Endothelial cell (in vitro differentiated cells): Measurements from ENCODE around the gene ZNF326. TPM values are rescaled to one million over a fixed set of nuclear protein-coding genes. Genes with fewer than 3 reads are reported as not detected.

ENCODE experiments used
- DNase-seq: peaks from one replicate; pipeline ENCODE4 v3.0.0; 2021; ENCODE audit warnings: low spot score
- H3K27ac Mint-ChIP-seq: one replicate; pipeline ENCODE4 v1.8.0; 2021; ENCODE audit warnings: mixed read lengths, inconsistent platforms; ENCODE audit not compliant: unreplicated experiment
- H3K27me3 Mint-ChIP-seq: one replicate; pipeline ENCODE4 v1.8.0; 2021; ENCODE audit warnings: mild to moderate bottlenecking, moderate library complexity, mixed read lengths, inconsistent platforms; ENCODE audit not compliant: unreplicated experiment
- H3K36me3 Mint-ChIP-seq: one replicate; pipeline ENCODE4 v1.8.0; 2021; ENCODE audit warnings: mild to moderate bottlenecking, low read depth, mixed read lengths, inconsistent platforms; ENCODE audit not compliant: unreplicated experiment
- H3K4me1 Mint-ChIP-seq: one replicate; pipeline ENCODE4 v1.8.0; 2021; ENCODE audit warnings: mild to moderate bottlenecking, mixed read lengths, inconsistent platforms; ENCODE audit not compliant: unreplicated experiment
- H3K4me3 Mint-ChIP-seq: one replicate; pipeline ENCODE4 v1.8.0; 2021; ENCODE audit warnings: mild to moderate bottlenecking, mixed read lengths, inconsistent platforms; ENCODE audit not compliant: unreplicated experiment
- H3K9me3 Mint-ChIP-seq: one replicate; pipeline ENCODE4 v1.8.0; 2021; ENCODE audit warnings: mixed read lengths, inconsistent platforms; ENCODE audit not compliant: unreplicated experiment
- CTCF ChIP-seq: fragments of 200-600 bp; sonication (generic); IDR thresholded peaks from one replicate; pipeline ENCODE4 v1.5.0; 2021; ENCODE audit warnings: antibody characterized with exemption; ENCODE audit not compliant: unreplicated experiment
- total RNA-seq: library from RNA; stranded (reverse); fragmentation: NEBNext Ultra II Directional; extraction: Animal tissue kit (Norgen Biotek cat#: 25700); gene quantifications from one replicate; pipeline ENCODE4 v1.2.1, GENCODE V29; 2021; ENCODE audit not compliant: unreplicated experiment

ZNF326 gene
- total RNA-seq, 1 donor from 2014 or later = 36.5 TPM

DNA sequence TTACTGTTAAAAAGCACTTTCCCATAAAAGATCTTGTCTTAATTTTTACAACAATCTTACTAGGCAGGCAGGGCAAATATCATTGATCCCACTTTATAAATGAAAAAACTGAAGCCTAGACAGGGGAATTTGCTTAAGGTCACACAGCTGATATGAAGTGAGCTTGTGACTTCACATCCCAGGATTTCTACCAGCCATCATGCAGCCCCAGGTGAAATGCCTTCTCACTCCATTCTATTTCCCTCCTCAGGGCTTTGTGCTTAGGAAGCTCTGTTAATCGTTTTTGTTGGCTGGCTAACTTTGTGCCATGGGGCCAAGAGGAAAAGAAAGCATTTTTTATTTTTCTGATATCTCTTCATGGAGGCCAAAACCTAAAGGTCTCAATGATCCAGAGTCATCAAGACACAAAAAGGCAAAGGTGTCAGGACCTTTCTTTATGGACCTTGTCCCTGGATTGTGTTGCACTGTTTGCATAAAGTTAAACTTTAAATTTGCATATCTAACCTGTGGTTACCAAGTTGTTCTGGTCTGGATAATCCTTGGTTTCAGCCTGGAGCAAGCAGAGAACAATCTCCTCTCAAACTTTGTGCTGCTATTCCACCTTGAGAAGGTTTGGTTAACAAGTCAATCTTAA is 44.8 kb upstream of the ZNF326 start:
- Mint-ChIP-seq H3K4me3 (no peak overlapping the region), H3K27me3 (no peaks in the 10 kb centered on the region), H3K4me1 (no peaks in the 10 kb centered on the region), H3K36me3 (no peaks in the 10 kb centered on the region), H3K9me3 (no peaks in the 10 kb centered on the region), H3K27ac (peak overlapping the region; percentile 10)
- no peak for TF ChIP-seq CTCF
- DNase-seq = no peak

GRCh38 chr1:89950703-89951102 is 44.2 kb upstream of the ZNF326 start:
- no peaks in the 10 kb centered on the region for H3K36me3 Mint-ChIP-seq
- DNase-seq = no peak
- no peaks in the 10 kb centered on the region for H3K9me3 Mint-ChIP-seq
- no peaks in the 10 kb centered on the region for H3K27me3 Mint-ChIP-seq
- TF ChIP-seq CTCF = no peak
- H3K4me3 Mint-ChIP-seq = no peak overlapping the region
- H3K4me1 Mint-ChIP-seq = no peaks in the 10 kb centered on the region
- H3K27ac Mint-ChIP-seq = no peak overlapping the region

DNA sequence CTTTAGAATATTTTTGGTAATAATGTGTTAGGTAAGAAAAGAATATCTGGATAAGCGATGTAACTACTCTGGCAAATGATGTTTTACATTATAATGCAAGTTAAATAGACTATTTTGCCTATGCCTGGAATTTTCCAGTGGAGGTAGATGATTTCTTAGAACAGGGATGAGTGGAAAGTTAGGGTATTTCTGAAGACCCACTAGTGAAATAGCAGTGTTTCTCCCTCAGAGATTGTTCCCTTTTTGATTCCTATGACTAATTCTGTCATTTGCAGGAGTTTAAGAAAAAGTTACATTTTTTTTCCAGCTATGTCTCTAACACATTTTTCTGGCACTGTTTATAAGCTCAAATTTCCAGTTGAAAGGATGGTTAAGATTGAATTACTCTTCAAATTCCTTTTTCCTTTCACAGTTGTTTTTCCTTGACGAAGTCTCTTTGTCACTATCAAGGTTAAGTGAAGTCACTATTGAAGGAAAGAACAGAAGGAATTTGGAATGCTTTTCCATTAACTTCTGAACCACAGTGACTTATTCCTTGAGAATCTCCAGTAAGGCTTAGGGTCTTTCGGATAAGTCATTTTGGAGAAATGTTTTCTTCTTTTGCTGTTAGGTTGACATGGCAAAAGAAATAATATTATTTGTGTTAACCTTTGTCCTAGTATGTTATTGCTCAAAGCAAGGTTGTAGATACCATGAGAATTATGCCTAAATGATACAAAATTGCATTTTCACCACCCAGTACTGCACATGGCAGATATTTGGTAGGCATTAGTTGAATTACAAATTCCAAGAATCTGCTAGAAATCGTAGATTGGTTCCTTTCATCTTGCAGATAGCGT is 42.9 kb upstream of the ZNF326 start:
- H3K4me1 Mint-ChIP-seq = no peaks in the 10 kb centered on the region
- no peaks in the 10 kb centered on the region for H3K27me3 Mint-ChIP-seq
- H3K4me3 Mint-ChIP-seq = no peak overlapping the region
- H3K9me3 Mint-ChIP-seq = no peaks in the 10 kb centered on the region
- no peak for DNase-seq
- TF ChIP-seq CTCF = no peak
- no peak overlapping the region for H3K27ac Mint-ChIP-seq
- H3K36me3 Mint-ChIP-seq = no peaks in the 10 kb centered on the region

DNA sequence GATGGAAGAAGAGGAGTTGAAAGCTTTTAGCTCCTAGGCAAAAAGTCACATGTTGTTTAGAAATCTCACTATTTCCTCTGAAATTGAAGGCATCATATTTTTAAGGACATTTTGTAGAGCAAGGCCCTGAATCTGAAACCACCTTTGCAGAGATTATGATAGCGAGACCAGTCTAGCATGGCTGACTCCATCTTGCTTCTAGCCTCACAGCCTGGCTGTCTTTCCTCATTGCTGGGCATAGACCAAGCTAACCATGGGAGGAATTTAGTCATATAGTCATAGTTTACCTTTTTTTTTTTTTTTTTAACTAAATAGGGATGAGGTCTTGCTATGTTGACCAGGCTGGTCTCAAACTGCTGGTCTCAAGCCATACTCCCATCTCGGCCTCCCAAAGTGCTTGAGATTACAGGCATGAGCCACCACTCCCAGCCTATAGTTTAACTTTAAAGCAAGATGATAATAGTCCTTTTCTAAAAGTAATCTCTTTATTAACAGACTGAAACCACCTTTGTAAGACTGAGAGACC is 42.2 kb upstream of the ZNF326 start:
- no peaks in the 10 kb centered on the region for H3K27me3 Mint-ChIP-seq
- no peaks in the 10 kb centered on the region for H3K36me3 Mint-ChIP-seq
- no peaks in the 10 kb centered on the region for H3K9me3 Mint-ChIP-seq
- no peak overlapping the region for H3K4me3 Mint-ChIP-seq
- no peak overlapping the region for H3K27ac Mint-ChIP-seq
- DNase-seq = no peak
- TF ChIP-seq CTCF = no peak
- H3K4me1 Mint-ChIP-seq = no peaks in the 10 kb centered on the region

GRCh38 chr1:89953131-89953626 is 41.7 kb upstream of the ZNF326 start:
- no peak for TF ChIP-seq CTCF
- Mint-ChIP-seq H3K27me3 (no peaks in the 10 kb centered on the region), H3K4me1 (no peaks in the 10 kb centered on the region), H3K9me3 (no peaks in the 10 kb centered on the region), H3K4me3 (no peak overlapping the region), H3K27ac (no peak overlapping the region), H3K36me3 (no peaks in the 10 kb centered on the region)
- peak; percentile 16 for DNase-seq
